Stimulated activated naive CD4-positive, alpha-beta T cell treated with Interleukin-2 at 50 U/mL for 16 hours (primary cell): Measurements from ENCODE around the gene NARS2.
"Not testable (repeated sequence)": the region's sequence is repeated elsewhere in the genome, so short reads cannot be mapped to it uniquely, and the experiment has no call there.

Experiments
- DNase-seq: peaks from one replicate; lab custom pipeline; 2025; lab: John Stamatoyannopoulos, UW

Gene NARS2

GRCh38 chr11:78574386-78575381 lies at the start of gene NARS2:
NARS2 (minus strand) TSS chr11:78574864; CDS start chr11:78574488, 376 bp downstream.
- peak; percentile 96 for DNase-seq

- DNase-seq: no peak
Measured at GRCh38 chr11:78622666-78623065, 48.0 kb upstream of the NARS2 start.

GRCh38 chr11:78620159-78620558 lies 45.5 kb upstream of the NARS2 start:
- DNase-seq: no peak

GRCh38 chr11:78615724-78616123 lies 41.1 kb upstream of the NARS2 start:
- no peak for DNase-seq

GRCh38 chr11:78613378-78613813 lies 38.7 kb upstream of the NARS2 start:
- DNase-seq: no peak

GRCh38 chr11:78612721-78613377 lies 38.2 kb upstream of the NARS2 start:
- no peak for DNase-seq

GRCh38 chr11:78609321-78609720 lies 34.7 kb upstream of the NARS2 start:
- not testable (repeated sequence) for DNase-seq

- no peak for DNase-seq
Measured at GRCh38 chr11:78607696-78608095, 33.0 kb upstream of the NARS2 start.

GRCh38 chr11:78606667-78607066 lies 32.0 kb upstream of the NARS2 start:
- no peak for DNase-seq

- no peak for DNase-seq
Measured at GRCh38 chr11:78605296-78605695, 30.6 kb upstream of the NARS2 start.

- no peak for DNase-seq
Measured at GRCh38 chr11:78603792-78604191, 29.1 kb upstream of the NARS2 start.

GRCh38 chr11:78602771-78603170 lies 28.1 kb upstream of the NARS2 start:
- DNase-seq: not testable (repeated sequence)

GRCh38 chr11:78601066-78601465 lies 26.4 kb upstream of the NARS2 start:
- DNase-seq: not testable (repeated sequence)

GRCh38 chr11:78597579-78597978 lies 22.9 kb upstream of the NARS2 start:
- not testable (repeated sequence) for DNase-seq

GRCh38 chr11:78595436-78596130 lies 20.9 kb upstream of the NARS2 start:
- DNase-seq: no peak

GRCh38 chr11:78594814-78595213 lies 20.1 kb upstream of the NARS2 start:
- no peak for DNase-seq

- DNase-seq: no peak
Measured at GRCh38 chr11:78588517-78588916, 13.9 kb upstream of the NARS2 start.

- no peak for DNase-seq
Measured at GRCh38 chr11:78587446-78587845, 12.8 kb upstream of the NARS2 start.

- DNase-seq: no peak
Measured at GRCh38 chr11:78586452-78587046, 11.9 kb upstream of the NARS2 start.

GRCh38 chr11:78583889-78584288 lies 9.2 kb upstream of the NARS2 start:
- DNase-seq: no peak

- no peak for DNase-seq
Measured at GRCh38 chr11:78577495-78577894, 2.8 kb upstream of the NARS2 start.

- DNase-seq: no peak
Measured at GRCh38 chr11:78576549-78577097, 2.0 kb upstream of the NARS2 start.
